PFSK-1 (cell line): ENCODE measurements around the gene MYO10.

Experiments used
- FOXP2 ChIP-seq: optimal IDR thresholded peaks from 2 replicates; pipeline ENCODE3; 2011; ENCODE audit warnings: borderline replicate concordance, control low read depth, inconsistent platforms; ENCODE audit not compliant: insufficient read depth; ENCODE audit errors: extremely low read length, extremely low read depth
- POLR2AphosphoS5 ChIP-seq: IDR thresholded peaks from 2 replicates; pipeline ENCODE4 v1.6.1; 2012; ENCODE audit warnings: low read depth, mild to moderate bottlenecking, control low read depth, low read length, moderate library complexity
- SIN3A ChIP-seq: IDR thresholded peaks from 2 replicates; pipeline ENCODE4 v1.6.1; 2012; ENCODE audit warnings: mild to moderate bottlenecking, low read length, moderate library complexity, borderline replicate concordance; ENCODE audit not compliant: insufficient read depth
- TAF1 ChIP-seq: IDR thresholded peaks from 2 replicates; pipeline ENCODE4 v1.6.1; 2012; ENCODE audit warnings: low read length, control low read depth, borderline replicate concordance; ENCODE audit not compliant: insufficient read depth
- TF ChIP-seq, protein P1 (sequence below), 2 experiments: IDR thresholded peaks; 2 replicates each; pipeline versions ENCODE4 v1.6.1 to v1.8.0; 2011 to 2012; ENCODE audit warnings: low read depth in 2 of 2, low read length in 2 of 2, control low read depth in 1 of 2, inconsistent platforms in 1 of 2, mild to moderate bottlenecking in 1 of 2, moderate library complexity in 1 of 2; ENCODE audit not compliant: insufficient read depth in 1 of 2

DNA sequence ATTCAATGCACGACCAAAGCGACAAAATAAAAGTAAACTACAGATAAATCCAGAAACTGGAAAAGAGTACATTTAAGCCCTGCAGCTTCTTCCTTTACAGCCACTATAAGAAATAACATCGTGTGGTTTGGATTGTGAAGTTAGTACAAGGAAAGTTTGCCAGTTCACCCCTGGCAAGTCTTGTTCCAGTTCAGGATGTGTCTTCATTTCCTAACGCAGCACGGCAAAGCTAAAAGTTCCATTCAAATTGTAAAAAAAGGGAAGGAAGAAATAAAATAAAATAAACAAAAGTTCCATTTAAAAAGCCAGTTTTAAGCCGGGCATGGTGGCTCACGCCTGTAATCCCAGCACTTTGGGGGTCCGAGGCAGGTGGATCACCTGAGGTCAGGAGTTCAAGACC is 236.0 kb downstream of the MYO10 start:
- TF ChIP-seq FOXP2 (no peak), SIN3A (no peak), TAF1 (no peak), POLR2AphosphoS5 (no peak)
- TF ChIP-seq, protein P1, sequence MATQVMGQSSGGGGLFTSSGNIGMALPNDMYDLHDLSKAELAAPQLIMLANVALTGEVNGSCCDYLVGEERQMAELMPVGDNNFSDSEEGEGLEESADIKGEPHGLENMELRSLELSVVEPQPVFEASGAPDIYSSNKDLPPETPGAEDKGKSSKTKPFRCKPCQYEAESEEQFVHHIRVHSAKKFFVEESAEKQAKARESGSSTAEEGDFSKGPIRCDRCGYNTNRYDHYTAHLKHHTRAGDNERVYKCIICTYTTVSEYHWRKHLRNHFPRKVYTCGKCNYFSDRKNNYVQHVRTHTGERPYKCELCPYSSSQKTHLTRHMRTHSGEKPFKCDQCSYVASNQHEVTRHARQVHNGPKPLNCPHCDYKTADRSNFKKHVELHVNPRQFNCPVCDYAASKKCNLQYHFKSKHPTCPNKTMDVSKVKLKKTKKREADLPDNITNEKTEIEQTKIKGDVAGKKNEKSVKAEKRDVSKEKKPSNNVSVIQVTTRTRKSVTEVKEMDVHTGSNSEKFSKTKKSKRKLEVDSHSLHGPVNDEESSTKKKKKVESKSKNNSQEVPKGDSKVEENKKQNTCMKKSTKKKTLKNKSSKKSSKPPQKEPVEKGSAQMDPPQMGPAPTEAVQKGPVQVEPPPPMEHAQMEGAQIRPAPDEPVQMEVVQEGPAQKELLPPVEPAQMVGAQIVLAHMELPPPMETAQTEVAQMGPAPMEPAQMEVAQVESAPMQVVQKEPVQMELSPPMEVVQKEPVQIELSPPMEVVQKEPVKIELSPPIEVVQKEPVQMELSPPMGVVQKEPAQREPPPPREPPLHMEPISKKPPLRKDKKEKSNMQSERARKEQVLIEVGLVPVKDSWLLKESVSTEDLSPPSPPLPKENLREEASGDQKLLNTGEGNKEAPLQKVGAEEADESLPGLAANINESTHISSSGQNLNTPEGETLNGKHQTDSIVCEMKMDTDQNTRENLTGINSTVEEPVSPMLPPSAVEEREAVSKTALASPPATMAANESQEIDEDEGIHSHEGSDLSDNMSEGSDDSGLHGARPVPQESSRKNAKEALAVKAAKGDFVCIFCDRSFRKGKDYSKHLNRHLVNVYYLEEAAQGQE (IDR thresholded peaks at IDR 0.05; ENCODE audit: insufficient read depth in 1 of 2, low read depth in 2 of 2, low read length in 2 of 2), result no peak
